IMR-90 (cell line): ENCODE data around the gene TRPM1. TPM values are rescaled to one million over a fixed set of nuclear protein-coding genes. Genes with fewer than 3 reads are reported as not detected.

Source experiments
- ATAC-seq: fragments of 200-7000 bp; cut with Tn5 transposase; 2 replicates; pipeline ENCODE4 v1.9.1; 2020; ENCODE audit warnings: low read depth, mild to moderate bottlenecking, moderate library complexity
- BruUV-seq: library from RNA; stranded (reverse); fragments of 400-500 nt; replicated peaks from 2 replicates; lab custom pipeline; 2021; lab: Mats Ljungman, UMichigan
- CTCF ChIA-PET: fragments of 300-600 bp; formaldehyde crosslinking; extraction: SDS; loops from one replicate; lab custom pipeline; 2021; ENCODE audit warnings: antibody characterized with exemption; lab: Yijun Ruan, JAX
- POLR2A ChIA-PET: fragments of 300-600 bp; sonication (Branson Sonifier 250); formaldehyde crosslinking; loops from one replicate; lab custom pipeline; 2022; ENCODE audit warnings: antibody characterized with exemption; ENCODE audit not compliant: unreplicated experiment; lab: Charles Lee
- DNase-seq: peaks from one replicate; pipeline ENCODE4 v3.0.0; 2013
- H2AFZ ChIP-seq: replicated peaks from 2 replicates; pipeline ENCODE3; 2013; ENCODE audit warnings: low read length, mild to moderate bottlenecking; ENCODE audit not compliant: poor library complexity
- H2AK5ac ChIP-seq: 2 replicates; pipeline ENCODE4 v1.6.1; 2013; ENCODE audit warnings: low read depth, low read length, inconsistent platforms
- H2AK9ac ChIP-seq: replicated peaks from 2 replicates; pipeline ENCODE3; 2013; ENCODE audit warnings: mild to moderate bottlenecking, low read depth, low read length, moderate library complexity; ENCODE audit not compliant: poor library complexity
- H2BK120ac ChIP-seq: 2 replicates; pipeline ENCODE4 v1.6.1; 2013; ENCODE audit warnings: low read depth, low read length, inconsistent platforms
- H2BK15ac ChIP-seq: 3 replicates; pipeline ENCODE4 v1.6.1; 2013; ENCODE audit warnings: low read depth, low read length, inconsistent platforms
- H2BK20ac ChIP-seq: 2 replicates; pipeline ENCODE4 v1.6.1; 2013; ENCODE audit warnings: low read depth, mild to moderate bottlenecking, inconsistent platforms, low read length, moderate library complexity
- H2BK5ac ChIP-seq: 2 replicates; pipeline ENCODE4 v1.6.1; 2013; ENCODE audit warnings: mild to moderate bottlenecking, low read depth, low read length, inconsistent platforms; ENCODE audit not compliant: poor library complexity, severe bottlenecking
- H3K14ac ChIP-seq: replicated peaks from 2 replicates; pipeline ENCODE4 v1.6.1; 2013; ENCODE audit warnings: low read depth, low read length, inconsistent platforms
- H3K18ac ChIP-seq: 2 replicates; pipeline ENCODE4 v1.6.1; 2013; ENCODE audit warnings: low read depth, low read length, control low read depth
- H3K23ac ChIP-seq: 2 replicates; pipeline ENCODE4 v1.6.1; 2013; ENCODE audit warnings: low read depth, low read length, inconsistent platforms
- H3K27ac ChIP-seq: 2 replicates; pipeline ENCODE4 v1.5.1; 2013; ENCODE audit warnings: mild to moderate bottlenecking, control low read depth, low read length; ENCODE audit not compliant: insufficient read depth
- H3K27me3 ChIP-seq: 2 replicates; pipeline ENCODE4 v1.6.1; 2013; ENCODE audit warnings: low read length; ENCODE audit not compliant: control insufficient read depth, insufficient read depth
- H3K36me3 ChIP-seq: 2 replicates; pipeline ENCODE4 v1.6.1; 2013; ENCODE audit warnings: low read length, mixed read lengths; ENCODE audit not compliant: control insufficient read depth, insufficient read depth
- H3K4ac ChIP-seq: 2 replicates; pipeline ENCODE4 v1.6.1; 2013; ENCODE audit warnings: low read depth, low read length, inconsistent platforms
- H3K4me1 ChIP-seq: 2 replicates; pipeline ENCODE4 v1.6.1; 2013; ENCODE audit warnings: low read length, mixed read lengths; ENCODE audit not compliant: control insufficient read depth, insufficient read depth
- H3K4me2 ChIP-seq: 2 replicates; pipeline ENCODE4 v1.6.1; 2013; ENCODE audit warnings: low read depth, mild to moderate bottlenecking, control low read depth, low read length, moderate library complexity
- H3K4me3 ChIP-seq: 2 replicates; pipeline ENCODE4 v1.5.1; 2013; ENCODE audit warnings: low read depth, mild to moderate bottlenecking, control low read depth, low read length, moderate library complexity; ENCODE audit not compliant: insufficient read depth
- H3K56ac ChIP-seq: 2 replicates; pipeline ENCODE4 v1.6.1; 2013; ENCODE audit warnings: low read length, inconsistent platforms; ENCODE audit not compliant: insufficient read depth; ENCODE audit errors: extremely low read depth
- H3K79me1 ChIP-seq, 2 experiments: 2 replicates each; pipeline ENCODE4 v1.6.1; 2013; ENCODE audit warnings: low read length in 2 of 2, inconsistent platforms in 1 of 2, low read depth in 1 of 2
- H3K9ac ChIP-seq: 2 replicates; pipeline ENCODE4 v1.6.1; 2013; ENCODE audit warnings: low read depth, low read length, control low read depth
- H3K9me1 ChIP-seq: 2 replicates; pipeline ENCODE4 v1.6.1; 2013; ENCODE audit warnings: low read length, inconsistent platforms; ENCODE audit not compliant: insufficient read depth
- H3K9me3 ChIP-seq: 2 replicates; pipeline ENCODE4 v1.6.1; 2013; ENCODE audit warnings: low read length; ENCODE audit not compliant: control insufficient read depth, insufficient read depth
- H4K20me1 ChIP-seq: 2 replicates; pipeline ENCODE4 v1.6.1; 2013; ENCODE audit warnings: low read length, inconsistent platforms; ENCODE audit not compliant: insufficient read depth
- H4K5ac ChIP-seq: 2 replicates; pipeline ENCODE4 v1.6.1; 2013; ENCODE audit warnings: mild to moderate bottlenecking, low read depth, low read length, control low read depth
- H4K8ac ChIP-seq, 2 experiments: 2 replicates each; pipeline ENCODE4 v1.6.1; 2013; ENCODE audit warnings: low read depth in 2 of 2, low read length in 2 of 2, control low read depth in 1 of 2, inconsistent platforms in 1 of 2
- H4K91ac ChIP-seq: 2 replicates; pipeline ENCODE4 v1.6.1; 2013; ENCODE audit warnings: low read depth, low read length, inconsistent platforms; ENCODE audit not compliant: insufficient read depth
- BHLHE40 ChIP-seq: fragments of 150-350 bp; IDR thresholded peaks from 2 replicates; pipeline ENCODE4 v1.6.1; 2016; ENCODE audit warnings: mild to moderate bottlenecking, low read depth, low read length
- CEBPB ChIP-seq: IDR thresholded peaks from 2 replicates; pipeline ENCODE4 v1.6.1; 2012; ENCODE audit warnings: low read depth, low read length, improper control_type of control experiment
- CHD1 ChIP-seq: IDR thresholded peaks from 2 replicates; pipeline ENCODE4 v1.6.1; 2012; ENCODE audit warnings: low read depth, low read length, improper control_type of control experiment
- FOS ChIP-seq: fragments of 150-350 bp; IDR thresholded peaks from 2 replicates; pipeline ENCODE4 v1.6.1; 2016; ENCODE audit warnings: low read depth, low read length
- MAFK ChIP-seq: IDR thresholded peaks from 2 replicates; pipeline ENCODE4 v1.6.1; 2012; ENCODE audit warnings: low read depth, low read length, improper control_type of control experiment
- MAZ ChIP-seq: IDR thresholded peaks from 2 replicates; pipeline ENCODE4 v1.6.1; 2012; ENCODE audit warnings: low read depth, mild to moderate bottlenecking, low read length, improper control_type of control experiment, moderate library complexity, borderline replicate concordance
- MXI1 ChIP-seq: IDR thresholded peaks from 2 replicates; pipeline ENCODE4 v1.6.1; 2012; ENCODE audit warnings: low read depth, mild to moderate bottlenecking, low read length, moderate library complexity, borderline replicate concordance
- NFE2L2 ChIP-seq: fragments of 150-350 bp; IDR thresholded peaks from 2 replicates; pipeline ENCODE4 v1.6.1; 2016; ENCODE audit warnings: low read depth, mild to moderate bottlenecking, low read length
- POLR2A ChIP-seq: IDR thresholded peaks from 2 replicates; pipeline ENCODE4 v1.6.1; 2012; ENCODE audit warnings: mild to moderate bottlenecking, low read depth, low read length
- RAD21 ChIP-seq: IDR thresholded peaks from 2 replicates; pipeline ENCODE4 v1.6.1; 2012; ENCODE audit warnings: low read length, improper control_type of control experiment
- RCOR1 ChIP-seq: IDR thresholded peaks from 2 replicates; pipeline ENCODE4 v1.6.1; 2012; ENCODE audit warnings: mild to moderate bottlenecking, low read length, improper control_type of control experiment; ENCODE audit not compliant: insufficient replicate concordance
- RFX5 ChIP-seq: IDR thresholded peaks from 2 replicates; pipeline ENCODE4 v1.8.0; 2012; ENCODE audit warnings: low read depth, mild to moderate bottlenecking, low read length, moderate library complexity
- SMC3 ChIP-seq: fragments of 150-350 bp; IDR thresholded peaks from 2 replicates; pipeline ENCODE4 v1.6.1; 2016; ENCODE audit warnings: low read depth, mild to moderate bottlenecking, antibody characterized with exemption, low read length, moderate library complexity
- USF2 ChIP-seq: fragments of 150-350 bp; IDR thresholded peaks from 2 replicates; pipeline ENCODE4 v1.6.1; 2017; ENCODE audit warnings: mild to moderate bottlenecking, antibody characterized with exemption, low read length, low read depth
- WGBS, 2 experiments: methylation state at CpG; one replicate each; pipeline versions ENCODE4 v1.1.5 to v1.1.7; 2013; ENCODE audit warnings: missing lambda C conversion rate in 2 of 2; ENCODE audit not compliant: insufficient read length in 1 of 2; ENCODE audit errors: extremely low coverage in 2 of 2; 5-methylcytosine and 5-hydroxymethylcytosine counted together
- dilution Hi-C: fragments of 300-500 bp; cut with HindIII; formaldehyde crosslinking; loops from one replicate; pipeline ENCODE4 v1.14.3; 2018; ENCODE audit warnings: low sequenced_read_pairs; ENCODE audit not compliant: unreplicated experiment
- in situ Hi-C: fragments of 300-500 bp; cut with MboI; formaldehyde crosslinking; loops from 3 replicates; pipeline ENCODE4 v1.14.3; 2019; ENCODE audit warnings: low sequenced_read_pairs, inconsistent platforms, mixed read lengths
- intact Hi-C: fragments of 100-400 bp; cut with micrococcal nuclease; formaldehyde crosslinking; loops from 2 replicates; pipeline ENCODE4 v1.10.0; 2022
- polyA plus RNA-seq, 3 experiments: library from polyadenylated mRNA; depleted of rRNA; stranded (reverse); fragments of >200 nt; gene quantifications; 2 replicates each; pipeline ENCODE4 v1.2.3, GENCODE V29; 2012; ENCODE audit warnings: low replicate concordance in 1 of 3
- total RNA-seq: library from RNA; depleted of rRNA; stranded (reverse); fragments of >200 nt; gene quantifications from 2 replicates; pipeline ENCODE4 v1.2.3, GENCODE V29; 2012
- TF ChIP-seq, protein P1 (sequence below): conservative IDR thresholded peaks from 2 replicates; pipeline ENCODE4 v1.5.1; 2012; ENCODE audit warnings: mild to moderate bottlenecking, low read depth, low read length, improper control_type of control experiment
- TF ChIP-seq, protein P2 (sequence below): fragments of 150-350 bp; IDR thresholded peaks from 2 replicates; pipeline ENCODE4 v1.6.1; 2016; ENCODE audit warnings: low read depth, mild to moderate bottlenecking, low read length, moderate library complexity, borderline replicate concordance

Gene TRPM1
- total and polyA plus RNA-seq, 2 of the 4 experiments (the other 2 are of a cell fraction) = not detected

GRCh38 chr15:30985081-30985531, 116.4 kb downstream of the TRPM1 start:
- H3K18ac ChIP-seq = no peak overlapping the region
- H3K4me2 ChIP-seq = no peak overlapping the region
- no peak overlapping the region for H2AK5ac ChIP-seq
- H3K23ac ChIP-seq = no peak overlapping the region; the same call in 1 of the 2 replicates
- H3K36me3 ChIP-seq = peaks cover 12% of the 10 kb centered on the region
- CTCF ChIA-PET = interaction anchor here (1.1 kb wide), 1 partner anchor 144 kb away, joined by 4 read pairs; no protein-coding TSS in a partner anchor
- no peak overlapping the region for H2BK15ac ChIP-seq
- H2BK120ac ChIP-seq = no peak overlapping the region
- no peak overlapping the region for H2BK20ac ChIP-seq
- no peaks in the 10 kb centered on the region for H3K9me3 ChIP-seq
- no peak overlapping the region for H4K5ac ChIP-seq
- no peak overlapping the region for H3K4me3 ChIP-seq
- no peak overlapping the region for H2BK5ac ChIP-seq
- H3K4me1 ChIP-seq = peaks cover 7% of the 10 kb centered on the region
- H4K8ac ChIP-seq = no peak overlapping the region
- H3K9ac ChIP-seq = no peak overlapping the region
- BruUV-seq = no TSS peak
- DNase-seq (peak; percentile 20), ATAC-seq (peak; percentile 49)
- no peak overlapping the region for H4K91ac ChIP-seq
- WGBS, 2 experiments = no CpG with 5 or more reads among the region's 3 CpGs
- no peak overlapping the region for H3K4ac ChIP-seq
- peaks cover 6% of the 10 kb centered on the region; the same call in 1 of the 2 replicates for H3K9me1 ChIP-seq
- intact Hi-C loops = no loop called here
- H3K56ac ChIP-seq = no peak overlapping the region
- TF ChIP-seq RCOR1 (no peak), MAZ (no peak), RAD21 (no peak), CHD1 (no peak), RFX5 (no peak), SMC3 (no peak), USF2 (no peak), CEBPB (no peak), FOS (no peak), NFE2L2 (no peak), MXI1 (no peak), POLR2A (no peak), BHLHE40 (no peak), MAFK (no peak)
- TF ChIP-seq, protein P1, sequence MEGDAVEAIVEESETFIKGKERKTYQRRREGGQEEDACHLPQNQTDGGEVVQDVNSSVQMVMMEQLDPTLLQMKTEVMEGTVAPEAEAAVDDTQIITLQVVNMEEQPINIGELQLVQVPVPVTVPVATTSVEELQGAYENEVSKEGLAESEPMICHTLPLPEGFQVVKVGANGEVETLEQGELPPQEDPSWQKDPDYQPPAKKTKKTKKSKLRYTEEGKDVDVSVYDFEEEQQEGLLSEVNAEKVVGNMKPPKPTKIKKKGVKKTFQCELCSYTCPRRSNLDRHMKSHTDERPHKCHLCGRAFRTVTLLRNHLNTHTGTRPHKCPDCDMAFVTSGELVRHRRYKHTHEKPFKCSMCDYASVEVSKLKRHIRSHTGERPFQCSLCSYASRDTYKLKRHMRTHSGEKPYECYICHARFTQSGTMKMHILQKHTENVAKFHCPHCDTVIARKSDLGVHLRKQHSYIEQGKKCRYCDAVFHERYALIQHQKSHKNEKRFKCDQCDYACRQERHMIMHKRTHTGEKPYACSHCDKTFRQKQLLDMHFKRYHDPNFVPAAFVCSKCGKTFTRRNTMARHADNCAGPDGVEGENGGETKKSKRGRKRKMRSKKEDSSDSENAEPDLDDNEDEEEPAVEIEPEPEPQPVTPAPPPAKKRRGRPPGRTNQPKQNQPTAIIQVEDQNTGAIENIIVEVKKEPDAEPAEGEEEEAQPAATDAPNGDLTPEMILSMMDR = no peak
- TF ChIP-seq, protein P2, sequence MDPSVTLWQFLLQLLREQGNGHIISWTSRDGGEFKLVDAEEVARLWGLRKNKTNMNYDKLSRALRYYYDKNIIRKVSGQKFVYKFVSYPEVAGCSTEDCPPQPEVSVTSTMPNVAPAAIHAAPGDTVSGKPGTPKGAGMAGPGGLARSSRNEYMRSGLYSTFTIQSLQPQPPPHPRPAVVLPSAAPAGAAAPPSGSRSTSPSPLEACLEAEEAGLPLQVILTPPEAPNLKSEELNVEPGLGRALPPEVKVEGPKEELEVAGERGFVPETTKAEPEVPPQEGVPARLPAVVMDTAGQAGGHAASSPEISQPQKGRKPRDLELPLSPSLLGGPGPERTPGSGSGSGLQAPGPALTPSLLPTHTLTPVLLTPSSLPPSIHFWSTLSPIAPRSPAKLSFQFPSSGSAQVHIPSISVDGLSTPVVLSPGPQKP = no peak
- H4K20me1 ChIP-seq = peaks cover 15% of the 10 kb centered on the region; the same call in 1 of the 2 replicates
- POLR2A ChIA-PET = no interaction called here
- H2AFZ ChIP-seq = no peak overlapping the region
- H2AK9ac ChIP-seq = no peak overlapping the region
- in situ Hi-C loops = no loop called here
- H3K14ac ChIP-seq = no peak overlapping the region
- peaks cover 31 to 69% of the 10 kb centered on the region in 2 experiments for H3K79me1 ChIP-seq
- no peaks in the 10 kb centered on the region for H3K27me3 ChIP-seq
- no peak overlapping the region for H3K27ac ChIP-seq
- dilution Hi-C loops = no loop called here
